OCI-LY3 (cell line): ENCODE measurements around the gene MCCC1.

ENCODE experiments used
- H2AFZ ChIP-seq: fragments of 200-600, 300-600 bp; shearing (Covaris generic); 2 replicates; pipeline ENCODE4 v1.6.0; 2014; ENCODE audit warnings: antibody characterized with exemption, low read depth, low read length
- H3K27ac ChIP-seq: fragments of 200-600, 300-600 bp; sonication (generic); 2 replicates; pipeline ENCODE4 v1.5.1; 2014; ENCODE audit warnings: mild to moderate bottlenecking, low read length, moderate library complexity, mixed read lengths
- H3K27me3 ChIP-seq: fragments of 200-600, 300-600 bp; sonication (generic); 2 replicates; pipeline ENCODE4 v1.6.1; 2014; ENCODE audit warnings: low read depth, low read length, mixed read lengths
- H3K36me3 ChIP-seq: fragments of 200-600, 300-600 bp; sonication (generic); replicated peaks from 2 replicates; pipeline ENCODE3; 2014; ENCODE audit warnings: low read depth, low read length, mixed read lengths
- H3K4me1 ChIP-seq: fragments of 300-600, 200-600 bp; sonication (generic); 2 replicates; pipeline ENCODE4 v1.6.1; 2014; ENCODE audit warnings: low read length, mixed read lengths
- H3K4me2 ChIP-seq: fragments of 200-600, 300-600 bp; sonication (generic); 2 replicates; pipeline ENCODE4 v1.6.1; 2014; ENCODE audit warnings: low read length, mixed read lengths
- H3K4me3 ChIP-seq: fragments of 300-600, 200-600 bp; sonication (generic); 2 replicates; pipeline ENCODE4 v1.5.1; 2014; ENCODE audit warnings: antibody characterized with exemption, mild to moderate bottlenecking, low read length, moderate library complexity
- H3K79me2 ChIP-seq: fragments of 300-600, 200-600 bp; shearing (Covaris generic); 2 replicates; pipeline ENCODE4 v1.6.1; 2014; ENCODE audit warnings: mild to moderate bottlenecking, low read length, mixed read lengths
- H3K9ac ChIP-seq: fragments of 300-600, 200-600 bp; shearing (Covaris generic); 2 replicates; pipeline ENCODE4 v1.6.0; 2014; ENCODE audit warnings: mild to moderate bottlenecking, low read length, moderate library complexity
- H3K9me3 ChIP-seq: fragments of 200-600, 300-600 bp; shearing (Covaris generic); 2 replicates; pipeline ENCODE4 v1.6.1; 2014; ENCODE audit warnings: low read length, mixed read lengths; ENCODE audit not compliant: insufficient read depth
- H4K20me1 ChIP-seq: fragments of 200-600, 300-600 bp; sonication (generic); 2 replicates; pipeline ENCODE4 v1.6.1; 2016; ENCODE audit warnings: low read length, mixed read lengths; ENCODE audit not compliant: insufficient read depth
- CTCF ChIP-seq: fragments of 200-600, 300-600 bp; sonication (generic); IDR thresholded peaks from 2 replicates; pipeline ENCODE4 v1.5.1; 2014; ENCODE audit warnings: antibody characterized with exemption, low read length, low read depth
- EZH2phosphoT487 ChIP-seq: fragments of 200-600 bp; shearing (Covaris generic); IDR thresholded peaks from 2 replicates; pipeline ENCODE4 v1.6.1; 2018; ENCODE audit warnings: antibody characterized with exemption, mixed run types, low read depth

Gene MCCC1

GRCh38 chr3:183061391-183062172 lies 37.7 kb downstream of the MCCC1 start:
- TF ChIP-seq CTCF (no peak), EZH2phosphoT487 (no peak)
- H3K9ac ChIP-seq = no peak overlapping the region
- H3K4me3 ChIP-seq = no peak overlapping the region
- H3K4me1 ChIP-seq = no peaks in the 10 kb centered on the region
- no peak overlapping the region for H3K27ac ChIP-seq
- H3K4me2 ChIP-seq = no peak overlapping the region
- H4K20me1 ChIP-seq = no peaks in the 10 kb centered on the region
- H3K9me3 ChIP-seq = no peaks in the 10 kb centered on the region
- H2AFZ ChIP-seq = no peak overlapping the region
- no peaks in the 10 kb centered on the region for H3K79me2 ChIP-seq
- H3K36me3 ChIP-seq = peaks cover 8% of the 10 kb centered on the region
- no peaks in the 10 kb centered on the region for H3K27me3 ChIP-seq

GRCh38 chr3:183058351-183058750 lies 40.9 kb downstream of the MCCC1 start:
- Histone ChIP-seq H3K9ac (no peak overlapping the region), H3K79me2 (no peaks in the 10 kb centered on the region), H3K36me3 (peaks cover 6% of the 10 kb centered on the region), H3K4me2 (no peak overlapping the region), H2AFZ (no peak overlapping the region), H3K27me3 (no peaks in the 10 kb centered on the region), H3K9me3 (no peaks in the 10 kb centered on the region), H4K20me1 (no peaks in the 10 kb centered on the region), H3K4me3 (no peak overlapping the region), H3K4me1 (no peaks in the 10 kb centered on the region), H3K27ac (no peak overlapping the region)
- no peak for TF ChIP-seq EZH2phosphoT487
- no peak for TF ChIP-seq CTCF

- Histone ChIP-seq H3K79me2 (no peaks in the 10 kb centered on the region), H3K27ac (no peak overlapping the region), H3K9me3 (no peaks in the 10 kb centered on the region), H2AFZ (no peak overlapping the region), H3K9ac (no peak overlapping the region), H3K4me2 (no peak overlapping the region), H4K20me1 (no peaks in the 10 kb centered on the region), H3K36me3 (peaks cover 13% of the 10 kb centered on the region), H3K4me1 (peaks cover 10% of the 10 kb centered on the region), H3K27me3 (no peaks in the 10 kb centered on the region), H3K4me3 (no peak overlapping the region)
- no peak for TF ChIP-seq EZH2phosphoT487
- no peak for TF ChIP-seq CTCF
These were observed 48.6 kb downstream of the MCCC1 start for GRCh38 chr3:183050706-183051105.

GRCh38 chr3:183046883-183047282 lies 52.4 kb downstream of the MCCC1 start:
- peaks cover 22% of the 10 kb centered on the region for H3K4me1 ChIP-seq
- no peak overlapping the region for H3K4me3 ChIP-seq
- H3K4me2 ChIP-seq = peak overlapping the region; percentile 29
- no peaks in the 10 kb centered on the region for H3K27me3 ChIP-seq
- H3K9ac ChIP-seq = no peak overlapping the region
- peaks cover 31% of the 10 kb centered on the region for H3K36me3 ChIP-seq
- no peak overlapping the region for H2AFZ ChIP-seq
- H3K27ac ChIP-seq = no peak overlapping the region
- TF ChIP-seq CTCF (no peak), EZH2phosphoT487 (no peak)
- no peaks in the 10 kb centered on the region for H3K9me3 ChIP-seq
- H4K20me1 ChIP-seq = no peaks in the 10 kb centered on the region
- H3K79me2 ChIP-seq = no peaks in the 10 kb centered on the region
